Dedifferentiated amniotic fluid mesenchymal stem cell (primary cell): ENCODE results near the gene RAB20.
A peak's percentile ranks its signal among the peaks of the same experiment; 100 is the strongest.
"Not testable (repeated sequence)": the region's sequence is repeated elsewhere in the genome, so short reads cannot be mapped to it uniquely, and the experiment has no call there.

Source experiments
- DNase-seq: peaks from one replicate; pipeline ENCODE4 v3.0.0-alpha.2; 2016; ENCODE audit errors: extremely low spot score

Gene RAB20

DNA sequence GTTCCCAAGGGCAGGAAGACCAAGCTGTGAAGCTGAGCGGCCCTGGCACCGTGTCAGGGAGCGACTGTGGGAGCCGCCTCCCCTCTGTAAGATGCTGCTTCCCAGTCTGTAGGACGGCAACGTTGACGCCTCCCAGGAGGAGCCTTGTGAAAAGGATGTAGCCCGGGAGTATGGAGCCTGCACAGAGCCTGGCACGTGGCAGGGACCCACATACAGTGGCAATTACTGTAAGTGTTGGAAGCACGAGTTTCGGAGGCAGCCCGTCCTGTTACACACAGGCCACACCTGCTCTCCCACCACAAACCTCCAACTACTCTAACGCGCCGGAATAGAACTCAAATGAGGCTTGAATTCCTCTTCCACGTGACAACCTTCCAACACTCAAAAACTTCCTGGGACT lies 6.6 kb downstream of the RAB20 start:
- DNase-seq = no peak

- no peak for DNase-seq
These were observed 7.2 kb downstream of the RAB20 start for GRCh38 chr13:110554227-110554836.

DNA sequence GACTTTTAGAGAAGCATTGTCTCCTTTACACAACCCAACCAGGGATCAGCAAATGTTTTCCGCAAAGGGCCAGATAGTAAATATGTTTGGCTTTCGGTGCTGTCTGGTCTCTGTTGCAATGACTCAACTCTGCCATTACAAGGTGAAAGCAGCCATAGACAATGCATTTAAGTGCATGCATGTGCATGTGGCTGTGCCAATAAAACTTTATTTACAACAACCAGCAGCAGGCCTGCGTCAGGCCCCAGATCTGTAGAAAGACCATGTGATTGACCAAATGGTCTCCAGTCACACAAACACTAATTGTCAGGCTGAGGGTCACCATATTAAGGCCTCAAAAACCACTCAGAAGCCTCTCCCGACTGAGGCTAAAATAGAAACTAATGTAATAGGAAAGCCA lies 8.1 kb downstream of the RAB20 start:
- DNase-seq = no peak

DNA sequence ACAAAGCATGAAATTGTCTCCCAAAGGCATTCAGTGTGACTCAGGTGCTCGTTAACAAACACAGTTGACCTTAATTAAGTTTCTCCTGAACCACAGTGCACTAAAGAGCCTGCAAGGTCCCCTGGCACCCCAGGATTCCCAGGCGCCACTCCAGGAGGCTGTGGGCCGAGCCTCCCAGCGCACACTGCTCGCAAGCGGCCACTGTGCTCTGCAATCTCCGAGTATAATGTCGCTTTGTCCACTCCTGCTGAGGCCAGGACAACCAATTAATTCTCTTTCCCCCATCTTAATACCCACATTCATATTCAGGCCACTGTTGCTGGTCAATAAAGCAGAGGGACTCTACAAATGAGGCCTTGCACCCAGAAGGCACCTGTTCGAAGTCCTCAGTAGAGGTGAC lies 8.8 kb downstream of the RAB20 start:
- DNase-seq = no peak

DNA sequence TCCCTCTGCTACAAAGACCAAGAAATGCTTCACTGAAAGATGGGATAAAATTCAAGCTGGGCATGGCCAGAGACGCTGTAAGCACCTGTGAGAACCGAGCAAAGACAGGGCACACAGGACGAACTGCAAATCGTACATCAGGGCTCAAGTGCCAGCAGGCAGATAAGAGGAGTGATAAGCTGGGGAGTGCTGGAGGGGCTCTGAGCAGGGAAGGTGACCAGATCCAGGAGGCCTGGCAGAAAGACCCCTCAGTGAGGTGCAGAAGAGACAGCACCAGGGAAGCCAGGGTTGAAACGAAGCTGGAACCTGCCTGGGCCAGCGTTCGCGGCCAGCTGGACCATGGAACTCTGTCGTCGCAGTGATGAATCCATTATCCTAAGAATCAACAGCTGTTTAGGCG lies 10.2 kb downstream of the RAB20 start:
- DNase-seq = no peak

GRCh38 chr13:110549795-110550160 lies 11.7 kb downstream of the RAB20 start:
- DNase-seq = no peak

GRCh38 chr13:110548891-110549794 lies 12.4 kb downstream of the RAB20 start:
- no peak for DNase-seq

DNA sequence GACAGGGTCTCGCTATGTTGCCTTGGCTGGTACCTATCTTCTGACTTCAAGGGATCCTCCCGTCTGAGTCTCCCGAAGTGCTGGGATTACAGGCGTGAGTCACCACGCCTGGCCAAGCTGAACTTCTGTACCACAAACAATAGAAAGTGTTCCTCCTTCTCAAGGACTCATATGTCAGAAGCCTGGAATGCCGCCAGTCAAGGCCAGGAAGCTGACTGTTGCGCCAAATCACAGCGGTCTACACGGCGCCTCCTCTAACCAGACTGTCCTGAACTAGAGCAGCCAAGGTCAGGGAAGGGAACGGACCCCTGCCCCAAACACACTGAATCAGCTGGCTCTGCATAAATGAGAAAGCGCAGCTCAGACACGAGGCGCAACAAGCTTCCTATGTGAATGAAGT lies 14.6 kb downstream of the RAB20 start:
- DNase-seq = peak; percentile 87

DNA sequence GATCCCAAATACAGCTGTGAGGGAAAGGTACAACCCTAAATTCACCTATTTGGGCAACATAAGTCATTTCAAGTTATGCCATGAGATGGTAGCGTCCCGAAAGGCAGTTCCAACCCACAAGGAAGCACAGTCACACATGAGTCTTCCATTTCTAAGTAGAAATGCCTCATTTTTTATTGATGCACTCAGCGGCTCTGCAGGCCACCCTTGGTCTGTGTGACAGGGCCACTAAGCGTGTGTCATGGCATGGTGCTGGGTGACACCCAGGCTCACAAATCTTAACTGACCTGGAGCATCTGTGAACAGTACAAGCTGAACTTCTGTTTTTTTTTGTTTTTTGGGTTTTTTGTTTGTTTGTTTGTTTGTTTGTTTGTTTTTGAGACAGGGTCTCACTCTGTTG lies 15.1 kb downstream of the RAB20 start:
- DNase-seq = no peak

GRCh38 chr13:110542169-110542796 lies 19.2 kb downstream of the RAB20 start:
- DNase-seq = no peak

DNA sequence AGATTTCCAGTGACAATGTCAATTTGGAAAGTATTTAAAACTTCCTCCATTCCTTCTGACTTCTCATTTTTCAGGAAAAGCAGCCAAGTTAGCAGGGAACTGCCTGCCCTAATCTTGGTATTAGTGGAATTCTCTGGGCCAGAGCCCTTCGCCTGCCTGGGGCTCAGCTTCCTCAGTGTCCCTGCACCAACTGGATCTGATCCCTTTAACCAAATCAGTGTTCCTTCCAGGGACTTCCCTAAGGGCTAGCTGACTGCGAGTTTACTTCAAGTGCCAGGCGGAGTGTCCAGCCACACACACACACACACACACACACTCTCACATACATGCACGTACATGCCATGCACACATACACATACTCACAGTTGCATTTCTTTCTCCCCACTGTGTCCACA lies 20.0 kb downstream of the RAB20 start:
- DNase-seq = peak; percentile 29

DNA sequence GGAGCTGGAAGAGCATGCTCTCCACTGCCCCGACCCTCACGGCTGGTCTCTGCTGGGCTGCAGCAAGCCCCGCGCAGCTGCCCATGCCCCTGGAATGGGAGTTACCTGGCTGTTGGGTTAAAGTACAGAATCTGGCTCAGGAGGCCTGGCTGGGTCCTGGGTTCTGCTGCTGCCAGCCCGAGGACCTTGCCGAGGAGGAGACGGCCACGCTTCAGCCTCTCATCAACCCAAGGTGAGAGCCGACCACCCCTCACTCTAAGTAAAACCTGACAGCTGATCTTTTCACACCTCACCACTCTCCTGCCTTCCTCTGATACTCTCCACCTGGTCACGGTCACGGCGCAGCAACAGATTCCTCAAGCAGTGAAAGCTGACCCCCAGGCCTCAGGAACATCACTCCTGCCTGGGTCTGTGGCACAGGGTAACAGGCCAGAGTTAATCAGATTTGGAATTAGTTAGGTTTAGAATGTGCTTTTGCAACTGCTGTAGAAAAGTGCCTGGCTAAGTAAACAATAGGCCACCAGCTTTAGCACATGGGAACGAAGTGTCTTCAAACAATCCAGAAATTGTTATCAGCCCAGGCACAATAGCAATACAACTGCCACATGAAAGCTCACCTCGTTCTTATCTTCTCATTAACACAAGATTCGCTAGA lies 20.5 kb downstream of the RAB20 start:
- no peak for DNase-seq

GRCh38 chr13:110539894-110540293 lies 21.6 kb downstream of the RAB20 start:
- DNase-seq = no peak

GRCh38 chr13:110538632-110539031 lies 22.9 kb downstream of the RAB20 start:
- DNase-seq = no peak

GRCh38 chr13:110536006-110536693 lies 25.4 kb downstream of the RAB20 start:
- no peak for DNase-seq

- no peak for DNase-seq
These were observed 26.0 kb downstream of the RAB20 start for GRCh38 chr13:110535526-110535925.

DNA sequence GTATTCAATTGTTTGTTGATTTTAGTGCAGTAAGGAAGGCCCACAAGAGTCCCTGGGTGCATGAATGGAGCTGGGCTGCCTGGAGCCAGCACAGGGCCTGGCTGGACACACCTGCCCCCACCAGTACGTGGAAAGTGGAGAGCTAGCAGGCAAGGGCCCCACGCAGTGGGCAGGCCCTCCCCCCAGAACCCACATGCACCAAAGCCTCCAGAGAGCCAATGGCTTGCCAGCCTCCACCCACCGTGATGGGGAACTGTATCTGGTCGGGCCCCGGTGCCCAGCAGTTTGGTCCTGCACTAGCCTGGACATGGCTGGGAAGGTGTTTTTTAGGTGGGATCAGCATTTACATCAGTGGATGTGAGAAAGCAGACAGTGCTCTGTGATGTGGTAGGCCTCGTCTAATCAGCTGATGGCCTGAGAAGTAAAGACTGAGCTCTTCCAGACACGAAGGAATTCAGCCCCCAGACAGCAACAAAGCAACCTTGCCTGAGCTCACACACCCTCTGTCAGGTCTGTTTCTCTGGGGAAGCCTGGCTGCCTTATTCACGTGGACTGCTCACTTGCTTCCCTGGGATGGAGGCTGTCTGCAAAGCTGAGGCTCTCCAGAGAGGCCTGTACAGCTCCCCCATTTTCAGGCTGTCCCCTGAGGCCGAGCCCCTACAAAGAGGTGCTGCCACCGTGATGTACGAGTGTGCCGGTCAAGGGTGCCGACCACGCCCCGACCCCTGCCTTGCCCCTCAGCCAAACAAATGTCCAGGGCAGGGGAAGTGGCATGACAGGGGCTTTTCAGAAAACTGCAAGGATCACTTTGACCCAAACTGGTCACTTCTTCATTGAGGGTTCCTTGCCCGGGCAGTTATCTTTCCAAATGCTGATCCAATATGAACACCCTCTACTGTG lies 27.5 kb downstream of the RAB20 start:
- no peak for DNase-seq

GRCh38 chr13:110532258-110532657 lies 29.3 kb downstream of the RAB20 start:
- not testable (repeated sequence) for DNase-seq

- no peak for DNase-seq
These were observed 29.8 kb downstream of the RAB20 start for GRCh38 chr13:110531671-110532083.

- no peak for DNase-seq
These were observed 30.4 kb downstream of the RAB20 start for GRCh38 chr13:110531100-110531499.
